HG03039 (cell line): ENCODE measurements around the gene KIF14.
A peak's percentile ranks its signal among the peaks of the same experiment; 100 is the strongest.
"Not testable (repeated sequence)": the region's sequence is repeated elsewhere in the genome, so short reads cannot be mapped to it uniquely, and the experiment has no call there.

Experiments used
- ATAC-seq: cut with Tn5 transposase; IDR thresholded peaks from one replicate; pipeline ENCODE4 v1.9.1; 2021; ENCODE audit warnings: mild to moderate bottlenecking, moderate library complexity; ENCODE audit not compliant: unreplicated experiment

Gene KIF14

GRCh38 chr1:200636681-200637080 lies 16.1 kb upstream of the KIF14 start:
- no peak for ATAC-seq

GRCh38 chr1:200634261-200635122 lies 13.9 kb upstream of the KIF14 start:
- ATAC-seq, result no peak

- ATAC-seq, result no peak
These were observed 10.8 kb upstream of the KIF14 start for GRCh38 chr1:200631375-200631774.

DNA sequence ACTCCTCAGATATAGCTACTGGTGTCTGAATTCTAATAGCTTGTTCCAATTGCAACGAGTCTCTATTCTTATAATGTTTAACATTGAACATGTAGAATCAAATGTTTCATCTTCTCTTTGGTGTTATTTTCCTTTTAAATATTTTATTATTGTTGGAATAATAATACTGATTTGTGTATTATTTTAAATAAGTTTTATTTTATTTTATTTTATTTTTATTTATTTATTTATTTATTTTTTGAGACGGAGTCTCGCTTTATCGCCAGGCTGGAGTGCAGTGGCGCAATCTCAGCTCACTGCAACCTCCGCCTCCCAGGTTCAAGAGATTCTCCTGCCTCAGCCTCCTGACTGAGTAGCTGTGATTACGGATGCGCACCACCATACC lies 10.0 kb upstream of the KIF14 start:
- ATAC-seq, result not testable (repeated sequence)

DNA sequence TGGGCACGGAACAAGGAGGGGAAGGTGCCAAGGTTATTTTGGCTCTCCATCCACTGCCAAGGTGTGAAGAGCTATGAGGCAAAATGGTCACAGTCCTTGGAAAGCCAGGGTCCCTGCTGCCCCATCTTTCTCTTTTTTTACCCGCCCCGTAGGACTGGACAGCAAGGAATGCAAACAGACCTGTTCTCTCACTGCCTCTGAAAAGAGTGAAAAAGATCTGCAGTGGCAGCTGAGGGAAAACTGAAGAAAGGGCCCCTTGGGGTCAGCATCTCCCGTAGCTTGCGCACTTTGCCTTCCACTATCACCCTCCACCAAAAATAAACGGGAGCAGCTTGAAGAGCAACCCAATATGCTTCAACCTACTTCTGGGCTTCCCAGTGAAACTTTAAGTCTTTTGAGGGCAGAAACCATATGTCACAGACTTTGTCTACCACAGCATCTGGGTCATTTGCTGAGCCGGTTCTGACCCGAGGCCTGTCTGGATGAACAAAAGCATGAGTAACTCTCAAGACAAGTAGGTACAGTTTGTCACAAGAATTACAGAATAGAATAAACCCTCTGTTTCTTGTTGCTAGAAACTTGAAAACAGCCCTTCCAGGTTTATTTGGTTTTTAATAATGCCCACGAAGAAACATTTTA lies 9.4 kb upstream of the KIF14 start:
- ATAC-seq, result no peak

- ATAC-seq, result peak; percentile 85
These were observed 7.8 kb upstream of the KIF14 start for GRCh38 chr1:200628223-200628881.

DNA sequence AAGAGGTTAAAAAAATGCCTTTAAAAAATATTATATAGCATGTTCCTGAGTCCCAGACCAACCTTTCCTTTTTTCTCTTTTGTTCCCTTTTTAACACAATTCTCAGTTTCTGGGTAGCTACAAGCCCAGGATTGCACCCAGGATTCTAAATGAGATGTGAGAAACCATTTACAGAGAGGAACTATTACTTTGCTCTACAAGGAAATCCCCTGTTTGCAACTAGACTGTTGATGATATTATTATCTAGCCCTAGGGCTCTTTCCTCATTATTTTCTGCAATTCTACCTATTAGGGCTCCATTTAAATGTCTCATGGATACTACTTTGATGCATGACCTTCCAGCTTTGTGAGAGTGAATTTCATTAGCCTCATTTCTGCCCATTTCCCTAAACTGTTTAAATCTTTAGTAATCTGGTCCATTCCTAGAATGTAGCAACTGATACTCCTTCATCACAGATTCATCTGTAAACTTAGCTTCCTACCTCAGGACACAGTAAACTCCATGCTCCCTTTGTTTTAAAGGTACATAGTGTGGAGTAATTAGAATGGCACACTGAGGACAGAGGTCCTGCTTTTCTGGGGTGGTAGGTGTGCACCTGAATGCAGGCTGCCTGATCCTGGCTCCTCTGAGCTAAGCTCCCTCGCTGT lies 7.1 kb upstream of the KIF14 start:
- ATAC-seq, result no peak

GRCh38 chr1:200626853-200627534 lies 6.4 kb upstream of the KIF14 start:
- ATAC-seq, result no peak

DNA sequence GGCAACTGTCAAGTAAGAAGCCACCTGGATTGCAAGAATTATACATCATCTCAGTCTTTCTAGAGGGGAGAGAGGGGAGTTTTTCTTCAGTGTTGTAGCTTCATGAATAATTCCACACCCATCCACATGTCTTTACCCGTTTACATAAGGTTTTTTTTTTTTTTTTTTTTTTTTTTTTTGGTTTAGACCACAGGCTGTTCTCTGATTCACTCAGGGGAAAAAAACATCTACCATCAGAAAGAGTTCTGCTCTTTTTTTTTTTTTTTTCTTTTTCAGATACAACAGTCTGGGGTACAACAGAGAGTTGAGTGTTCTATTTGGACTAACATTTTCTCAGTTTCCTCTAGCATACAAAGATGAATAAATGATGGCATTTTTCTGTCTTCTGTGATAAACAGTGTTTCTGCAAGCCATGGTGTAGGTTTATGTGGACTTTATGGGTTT lies 4.9 kb upstream of the KIF14 start:
- ATAC-seq, result no peak

DNA sequence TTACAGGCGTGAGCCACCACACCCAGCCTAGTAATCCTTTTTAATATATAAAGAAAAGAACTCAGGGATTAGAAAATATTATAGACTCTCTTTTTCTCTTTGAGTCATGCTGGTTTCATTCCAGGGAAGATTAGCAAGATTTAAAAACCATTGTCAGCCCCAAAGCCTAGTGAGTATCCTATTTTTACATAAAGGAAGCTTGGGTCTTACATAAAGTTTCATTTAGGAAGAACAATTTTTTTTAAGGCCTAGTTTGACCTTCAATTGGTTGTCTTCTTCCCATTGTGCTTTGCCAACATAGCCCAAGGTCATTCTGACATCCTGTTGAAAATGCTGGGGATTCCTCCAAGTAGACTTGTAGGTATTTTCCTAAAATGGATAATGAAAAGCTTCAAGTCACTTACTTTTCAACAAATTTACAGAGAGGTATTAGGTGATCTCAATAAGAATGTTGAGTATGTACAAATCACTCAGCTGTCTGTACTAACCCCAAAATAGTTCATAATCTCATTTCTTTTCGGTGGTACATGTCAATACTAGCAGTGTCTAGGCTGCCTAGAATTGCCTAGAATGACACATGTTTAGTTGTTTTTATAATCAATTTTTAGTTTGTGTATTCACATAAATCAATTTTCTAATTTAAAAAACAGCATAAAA lies 4.3 kb upstream of the KIF14 start:
- no peak for ATAC-seq

DNA sequence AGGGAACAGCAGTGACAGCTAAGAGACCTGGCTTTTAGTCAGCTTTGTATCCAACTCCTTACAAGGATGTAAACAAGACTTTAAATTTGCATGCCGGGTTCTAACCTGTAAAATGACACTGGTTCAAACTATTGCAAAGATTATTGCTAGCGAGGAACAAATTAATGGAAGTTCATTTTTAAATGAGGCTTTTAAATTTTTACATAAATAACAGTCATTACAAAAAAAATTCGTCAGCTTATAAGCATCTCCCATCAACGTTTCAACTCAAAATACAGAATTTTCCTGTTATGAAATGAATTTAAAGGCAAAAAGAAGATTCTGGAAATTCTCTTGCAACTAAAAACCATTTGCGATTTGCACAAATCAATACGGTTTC lies 668 bp downstream of the KIF14 start:
- no peak for ATAC-seq

- no peak for ATAC-seq
These were observed 9.7 kb downstream of the KIF14 start for GRCh38 chr1:200610846-200611245.

GRCh38 chr1:200602632-200603031 lies 17.9 kb downstream of the KIF14 start:
- no peak for ATAC-seq

DNA sequence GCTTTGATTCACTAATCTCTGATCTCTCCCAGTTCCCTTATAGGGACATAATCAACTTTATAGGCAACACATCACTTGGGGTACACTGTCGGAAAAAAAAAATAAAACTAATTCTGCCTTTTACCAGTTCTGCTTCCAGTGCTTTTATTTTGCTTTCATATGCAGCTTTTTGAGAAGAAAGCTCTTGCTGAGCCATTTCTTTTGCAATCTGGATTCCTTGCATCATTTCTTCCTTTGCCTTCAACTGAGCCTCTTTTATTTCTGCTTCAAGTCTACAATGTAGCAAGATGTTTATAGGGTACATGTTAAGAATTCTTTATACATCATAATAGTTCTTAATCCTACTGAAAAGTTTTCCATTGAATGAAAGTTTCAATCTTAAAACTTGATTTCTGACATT lies 30.6 kb downstream of the KIF14 start:
- no peak for ATAC-seq

DNA sequence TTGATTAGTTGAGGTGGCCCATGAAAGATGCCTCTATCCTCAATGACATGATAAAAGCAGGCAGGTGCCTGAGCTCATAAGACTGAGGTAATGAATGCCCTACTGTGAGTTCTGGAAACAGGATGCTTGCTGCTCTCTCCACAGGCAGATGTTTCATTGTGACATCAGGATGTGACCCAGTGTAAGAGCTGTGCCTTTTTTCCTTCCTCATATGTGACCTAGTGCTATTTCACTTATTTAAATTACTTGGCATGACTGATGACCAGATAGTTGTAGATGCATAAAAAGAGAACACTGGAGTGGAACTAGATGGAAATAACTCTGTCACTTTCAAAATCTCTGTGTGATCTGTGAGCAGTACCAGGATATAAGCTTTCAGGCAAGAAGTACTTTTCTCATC lies 31.9 kb downstream of the KIF14 start:
- ATAC-seq, result no peak

GRCh38 chr1:200564319-200564718 lies 56.2 kb downstream of the KIF14 start:
- ATAC-seq, result no peak

DNA sequence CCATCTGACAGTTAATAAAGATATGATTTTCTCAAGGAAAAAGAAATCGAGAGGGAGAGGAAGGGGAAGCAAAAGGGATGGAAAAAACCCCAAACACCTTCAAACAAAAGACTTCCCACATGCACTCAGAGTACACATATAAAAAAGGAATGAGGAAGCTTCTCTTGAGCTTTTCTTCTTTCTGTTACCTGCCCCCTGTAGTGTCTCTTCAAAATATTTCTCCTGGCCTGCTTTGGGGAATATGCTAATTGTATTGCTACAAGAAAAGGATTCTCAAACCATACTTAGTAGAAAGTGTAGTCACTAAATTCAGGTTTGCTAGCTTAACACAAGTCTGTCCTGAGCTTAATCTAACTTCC lies 58.7 kb downstream of the KIF14 start:
- no peak for ATAC-seq

DNA sequence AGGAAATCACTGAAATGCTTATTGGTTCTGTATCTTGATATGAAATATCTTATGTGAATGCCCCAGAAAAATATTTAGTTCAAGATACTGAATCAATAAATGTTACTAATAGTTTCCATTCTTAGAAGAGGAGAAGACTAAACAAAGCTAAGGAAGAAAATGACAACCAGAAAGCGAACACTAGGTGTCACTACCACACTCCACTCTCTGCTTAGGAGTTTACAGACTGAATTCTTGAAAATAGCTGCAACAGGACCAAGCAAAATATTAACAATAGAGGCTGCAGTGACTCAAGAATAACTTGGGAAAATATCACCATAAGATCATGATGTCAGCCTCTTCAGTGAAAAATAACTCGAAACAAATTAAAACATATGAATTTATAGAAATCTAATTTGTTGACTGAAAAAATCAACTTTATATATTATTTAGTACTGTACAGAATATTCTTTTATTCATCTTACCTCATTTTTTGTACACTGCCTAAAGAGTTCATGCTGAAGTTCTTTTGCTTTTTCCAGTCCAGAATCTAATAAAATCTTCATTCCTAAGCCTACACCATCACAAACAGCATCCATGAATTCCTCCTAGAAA lies 61.6 kb downstream of the KIF14 start:
- no peak for ATAC-seq

DNA sequence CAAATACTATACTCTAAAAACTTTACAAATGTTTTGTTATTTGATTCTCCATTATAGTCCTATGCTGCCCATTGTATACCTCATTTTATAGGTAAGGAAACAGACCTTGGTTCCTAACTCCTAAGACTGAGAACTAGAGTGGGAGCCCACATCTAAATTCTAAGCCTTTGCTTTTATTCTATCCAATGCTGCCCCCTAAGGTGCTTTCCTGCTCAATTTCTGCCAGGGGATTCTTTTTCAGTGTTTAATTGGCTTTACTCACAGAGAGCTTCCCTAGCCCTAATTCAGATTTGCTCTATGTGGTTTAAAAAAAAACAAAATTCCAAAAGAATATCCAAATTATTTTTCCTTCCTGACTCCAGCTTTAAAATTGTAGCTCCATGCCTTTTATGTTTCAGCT lies 64.5 kb downstream of the KIF14 start:
- ATAC-seq, result no peak

DNA sequence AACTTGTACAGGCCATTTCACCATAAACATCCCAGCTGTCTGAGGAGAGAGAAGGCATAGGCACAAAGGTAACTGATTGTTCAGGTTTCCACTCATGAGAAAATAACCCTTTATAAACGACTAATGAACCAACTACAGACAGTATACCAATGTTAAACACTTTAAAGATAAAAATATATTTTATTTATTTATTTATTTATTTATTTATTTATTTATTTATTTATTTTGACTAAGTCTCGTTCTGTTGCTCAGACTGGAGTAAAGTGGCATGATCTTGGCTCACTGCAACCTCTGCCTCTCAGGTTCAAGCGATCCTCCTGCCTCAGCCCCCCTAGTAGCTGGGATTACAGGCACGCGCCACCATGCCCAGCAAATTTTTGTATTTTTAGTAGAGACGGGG lies 67.8 kb downstream of the KIF14 start:
- not testable (repeated sequence) for ATAC-seq
